DOHH2 (cell line): ENCODE results near the gene MS4A15.

ENCODE experiments used
- CTCF ChIP-seq: fragments of 200-600 bp; sonication (generic); IDR thresholded peaks from one replicate; pipeline ENCODE4 v1.5.1; 2014; ENCODE audit warnings: antibody characterized with exemption, mild to moderate bottlenecking, low read depth, low read length; ENCODE audit not compliant: poor library complexity, severe bottlenecking
- EZH2phosphoT487 ChIP-seq: fragments of 200-600 bp; sonication (generic); IDR thresholded peaks from 2 replicates; pipeline ENCODE4 v1.6.1; 2017; ENCODE audit warnings: borderline replicate concordance, mild to moderate bottlenecking, antibody characterized with exemption, low read length, moderate library complexity, mixed read lengths

DNA sequence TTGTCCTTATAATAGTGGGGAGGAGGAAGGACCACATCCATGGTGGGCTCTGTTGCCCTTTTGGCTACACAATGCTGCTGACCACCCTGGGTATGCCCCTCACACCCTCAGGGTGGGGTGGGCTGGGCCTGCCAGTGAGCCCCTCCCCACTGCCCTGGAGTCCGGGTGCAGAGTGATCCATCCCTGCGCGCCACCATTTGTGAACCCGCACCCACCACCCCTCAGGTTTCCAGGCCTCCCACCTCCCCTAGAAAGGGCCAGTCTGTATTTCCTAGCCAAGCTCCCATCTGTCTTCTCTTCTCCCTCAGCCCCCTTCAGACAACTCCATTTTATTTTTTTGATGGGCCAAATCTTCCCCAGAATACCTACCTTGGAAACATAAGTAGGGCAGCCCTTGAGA is 53.5 kb downstream of the MS4A15 start:
- TF ChIP-seq CTCF (no peak), EZH2phosphoT487 (no peak)
